Cerebellar nuclear complex (tissue), 1 donor: Measurements from ENCODE around the gene SNUPN.

Experiments
- DNase-seq, 2 experiments: peaks; one replicate each; lab custom pipeline; 2025; lab: John Stamatoyannopoulos, UW

Gene SNUPN

GRCh38 chr15:75654201-75654907 lies 28.8 kb upstream of the SNUPN start:
- no peak for DNase-seq

GRCh38 chr15:75653347-75653913 lies 27.9 kb upstream of the SNUPN start:
- no peak for DNase-seq

- DNase-seq, result no peak
These were observed 26.5 kb upstream of the SNUPN start for GRCh38 chr15:75651810-75652543.

- DNase-seq, result no peak
These were observed 25.6 kb upstream of the SNUPN start for GRCh38 chr15:75650908-75651809.

GRCh38 chr15:75649848-75650247 lies 24.3 kb upstream of the SNUPN start:
- no peak for DNase-seq

GRCh38 chr15:75649045-75649761 lies 23.7 kb upstream of the SNUPN start:
- DNase-seq, result no peak

- DNase-seq, result no peak
These were observed 22.9 kb upstream of the SNUPN start for GRCh38 chr15:75648156-75649000.

GRCh38 chr15:75647370-75648155 lies 22.0 kb upstream of the SNUPN start, which contains the start of gene SNX33:
SNX33 (plus strand) TSS chr15:75647912; CDS start chr15:75649103, 1,191 bp downstream.
- no peak for DNase-seq

- no peak for DNase-seq
These were observed 21.4 kb upstream of the SNUPN start for GRCh38 chr15:75646944-75647364.

GRCh38 chr15:75646112-75646943 lies 20.8 kb upstream of the SNUPN start:
- no peak for DNase-seq

GRCh38 chr15:75644376-75644775 lies 18.9 kb upstream of the SNUPN start:
- no peak for DNase-seq

GRCh38 chr15:75641603-75642002 lies 16.1 kb upstream of the SNUPN start:
- no peak for DNase-seq

- no peak for DNase-seq
These were observed 15.6 kb upstream of the SNUPN start for GRCh38 chr15:75641179-75641503.

- no peak for DNase-seq
These were observed 15.1 kb upstream of the SNUPN start for GRCh38 chr15:75640483-75641178.

GRCh38 chr15:75639709-75640482 lies 14.4 kb upstream of the SNUPN start, which contains the start of gene IMP3:
IMP3 (minus strand) TSS chr15:75640224; CDS start chr15:75640168, 56 bp downstream.
- DNase-seq, result peak; percentile 90 to 91

GRCh38 chr15:75639191-75639708 lies 13.7 kb upstream of the SNUPN start:
- DNase-seq, result no peak
